PFSK-1 (cell line): Measurements from ENCODE around the gene ARL4C. TPM values are rescaled to one million over a fixed set of nuclear protein-coding genes. Genes with fewer than 3 reads are reported as not detected.
A peak's percentile ranks its signal among the peaks of the same experiment; 100 is the strongest.

Experiments used
- FOXP2 ChIP-seq: optimal IDR thresholded peaks from 2 replicates; pipeline ENCODE3; 2011; ENCODE audit warnings: borderline replicate concordance, control low read depth, inconsistent platforms; ENCODE audit not compliant: insufficient read depth; ENCODE audit errors: extremely low read length, extremely low read depth
- POLR2AphosphoS5 ChIP-seq: IDR thresholded peaks from 2 replicates; pipeline ENCODE4 v1.6.1; 2012; ENCODE audit warnings: low read depth, mild to moderate bottlenecking, control low read depth, low read length, moderate library complexity
- REST ChIP-seq, 2 experiments: IDR thresholded peaks; 2 replicates each; pipeline versions ENCODE4 v1.6.1 to v1.8.0; 2011 to 2012; ENCODE audit warnings: low read depth in 2 of 2, low read length in 2 of 2, control low read depth in 1 of 2, inconsistent platforms in 1 of 2, mild to moderate bottlenecking in 1 of 2, moderate library complexity in 1 of 2; ENCODE audit not compliant: insufficient read depth in 1 of 2
- SIN3A ChIP-seq: IDR thresholded peaks from 2 replicates; pipeline ENCODE4 v1.6.1; 2012; ENCODE audit warnings: mild to moderate bottlenecking, low read length, moderate library complexity, borderline replicate concordance; ENCODE audit not compliant: insufficient read depth
- TAF1 ChIP-seq: IDR thresholded peaks from 2 replicates; pipeline ENCODE4 v1.6.1; 2012; ENCODE audit warnings: low read length, control low read depth, borderline replicate concordance; ENCODE audit not compliant: insufficient read depth
- polyA plus RNA-seq: library from polyadenylated mRNA; unstranded; fragments of >200 nt; gene quantifications from one replicate; pipeline ENCODE4 v1.2.1, GENCODE V29; 2012; ENCODE audit warnings: low read depth, missing spikeins; ENCODE audit not compliant: insufficient read length

ARL4C gene
- 2.9 TPM for polyA plus RNA-seq

- TF ChIP-seq TAF1 (no peak), POLR2AphosphoS5 (no peak), REST (IDR thresholded peaks at IDR 0.05; ENCODE audit: insufficient read depth in 1 of 2, low read depth in 2 of 2, low read length in 2 of 2) (peak; percentile 32 to 72; a peak in 2 of 4 replicates)
These were observed at the start of gene ARL4C for GRCh38 chr2:234496835-234497593. Gene ARL4C (minus strand): TSS chr2:234497081. CDS start chr2:234496586, 495 bp downstream.

DNA sequence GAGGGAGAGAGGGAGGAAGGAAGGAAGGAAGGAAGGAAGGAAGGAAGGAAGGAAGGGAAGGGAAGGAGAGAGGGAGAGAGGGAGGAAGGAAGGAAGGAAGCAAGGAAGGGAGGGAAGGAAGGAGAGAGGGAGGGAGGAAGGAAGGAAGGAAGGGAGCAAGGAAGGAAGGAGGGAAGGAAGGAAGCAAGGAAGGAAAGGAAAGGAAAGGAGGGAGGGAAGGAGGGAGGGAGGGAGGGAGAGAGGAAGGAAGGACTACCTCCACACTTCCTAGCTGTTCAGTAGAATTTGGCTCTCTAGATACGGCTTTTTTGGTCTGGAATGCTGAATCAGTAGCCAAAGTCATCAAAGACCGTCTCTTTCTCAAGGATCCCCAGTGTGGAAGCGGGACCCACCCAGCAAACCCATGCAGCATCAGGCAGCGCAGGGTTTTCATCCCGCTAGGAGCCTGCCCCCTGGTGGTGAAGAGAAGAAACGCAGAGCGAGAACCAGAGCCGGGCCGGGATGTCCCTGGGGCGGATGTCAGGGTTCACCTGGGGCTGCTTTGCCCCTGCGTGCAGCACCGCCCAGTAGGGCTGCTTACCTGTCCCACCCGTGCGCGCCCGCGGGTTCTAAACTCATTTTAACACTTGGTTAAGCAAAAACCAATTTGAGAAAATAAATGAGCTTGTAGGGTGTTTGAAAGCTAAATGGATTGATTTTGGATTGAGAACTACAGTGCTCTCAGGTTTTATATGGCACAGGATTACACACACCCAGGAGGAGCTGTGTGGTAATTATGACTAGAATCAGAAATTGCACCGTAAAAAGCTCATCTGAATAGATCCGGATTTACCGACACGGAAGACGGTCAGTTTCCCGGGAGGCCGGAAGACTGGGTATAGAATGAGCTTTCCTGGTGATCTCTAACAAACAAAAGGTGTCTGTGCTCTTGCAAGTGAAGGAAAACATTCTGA is 48.1 kb upstream of the ARL4C start:
- TF ChIP-seq TAF1, result no peak
- no peak for TF ChIP-seq FOXP2
- no peak for TF ChIP-seq POLR2AphosphoS5

DNA sequence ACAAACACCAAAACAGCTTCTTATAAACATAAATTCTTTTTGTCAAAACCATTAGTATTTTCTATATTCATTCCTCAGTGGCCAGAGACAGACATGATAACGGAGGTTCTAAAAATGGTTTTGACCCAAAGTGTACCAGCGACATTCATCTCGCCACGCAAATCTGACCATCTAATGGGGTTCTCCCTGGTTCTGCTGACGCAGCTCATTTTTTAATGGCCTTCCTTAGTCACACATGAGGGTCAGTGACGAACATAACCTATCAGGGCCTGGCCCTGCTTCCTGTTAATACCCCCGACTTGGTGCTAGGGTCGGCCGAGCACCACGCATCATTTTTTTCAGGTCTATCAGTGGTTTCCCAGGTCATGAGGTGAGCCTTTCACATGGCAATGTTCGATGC is 45.9 kb upstream of the ARL4C start:
- TF ChIP-seq SIN3A (no peak), FOXP2 (no peak), POLR2AphosphoS5 (no peak), TAF1 (no peak), REST (IDR thresholded peaks at IDR 0.05; ENCODE audit: insufficient read depth in 1 of 2, low read depth in 2 of 2, low read length in 2 of 2) (no peak)

DNA sequence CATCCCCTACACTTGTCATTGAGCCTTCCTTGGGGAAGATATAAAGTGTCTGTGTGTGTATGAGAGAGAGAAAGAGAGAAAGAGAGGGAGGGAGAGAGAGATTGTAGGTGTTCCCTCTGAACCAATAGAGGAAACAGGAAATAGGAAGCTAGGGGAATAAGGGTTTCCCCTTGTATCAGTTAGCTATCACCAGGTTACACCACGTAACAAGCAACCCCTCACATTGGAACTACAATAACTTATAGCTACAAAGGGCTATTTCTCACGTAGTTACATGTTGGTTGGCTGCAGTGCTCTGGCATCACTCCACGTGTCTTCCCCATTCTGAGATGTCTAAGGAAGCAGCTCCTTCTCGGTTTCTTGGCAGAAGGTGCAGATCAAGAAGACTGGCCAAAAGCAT is 41.0 kb upstream of the ARL4C start:
- TF ChIP-seq FOXP2 (no peak), POLR2AphosphoS5 (no peak), REST (IDR thresholded peaks at IDR 0.05; ENCODE audit: insufficient read depth in 1 of 2, low read depth in 2 of 2, low read length in 2 of 2) (no peak), TAF1 (no peak), SIN3A (no peak)

- TF ChIP-seq TAF1 (no peak), SIN3A (no peak), FOXP2 (no peak), POLR2AphosphoS5 (no peak), REST (IDR thresholded peaks at IDR 0.05; ENCODE audit: insufficient read depth in 1 of 2, low read depth in 2 of 2, low read length in 2 of 2) (no peak)
These were observed 39.5 kb upstream of the ARL4C start for GRCh38 chr2:234536178-234536965.
